GM12878 (cell line): ENCODE data around the gene AGGF1. TPM values are rescaled to one million over a fixed set of nuclear protein-coding genes. Genes with fewer than 3 reads are reported as not detected.

ENCODE experiments used
- ATAC-seq: fragments of 200-7000 bp; cut with Tn5 transposase; 3 replicates; pipeline ENCODE4 v1.9.1; 2020; ENCODE audit warnings: mild to moderate bottlenecking, moderate library complexity
- BruUV-seq: library from RNA; stranded (reverse); fragments of 400-500 nt; replicated peaks from 2 replicates; lab custom pipeline; 2021; lab: Mats Ljungman, UMichigan
- CTCF ChIA-PET: fragments of 300-600 bp; sonication (Branson Sonifier 250); formaldehyde crosslinking; extraction: SDS; loops from one replicate; lab custom pipeline; 2021; ENCODE audit warnings: inconsistent platforms; lab: Yijun Ruan, JAX
- POLR2A ChIA-PET: fragments of 350-600 bp; formaldehyde crosslinking; extraction: SDS; loops from one replicate; lab custom pipeline; 2021; ENCODE audit warnings: inconsistent platforms; lab: Charles Lee
- RAD21 ChIA-PET: fragments of 300-600 bp; sonication (Branson Sonifier 250); formaldehyde crosslinking; loops from one replicate; lab custom pipeline; 2023; ENCODE audit warnings: antibody characterized with exemption; ENCODE audit not compliant: unreplicated experiment; lab: Charles Lee
- SMC1A ChIA-PET: fragments of 300-600 bp; sonication (Branson Sonifier 250); formaldehyde crosslinking; loops from one replicate; lab custom pipeline; 2023; ENCODE audit not compliant: unreplicated experiment, uncharacterized antibody; lab: Charles Lee
- DNase-seq: peaks from one replicate; pipeline ENCODE4 v3.0.0-alpha.2; 2011; ENCODE audit warnings: low read depth, low spot score
- FAIRE-seq: peaks from 3 replicates; lab custom pipeline; 2011; peaks lifted over from hg19 to GRCh38; lab: Jason Lieb, UNC
- H2AFZ ChIP-seq: 2 replicates; pipeline ENCODE4 v1.6.0; 2011; ENCODE audit warnings: low read depth, low read length, control low read depth; ENCODE audit not compliant: control insufficient read depth
- H3K27ac ChIP-seq: 2 replicates; pipeline ENCODE4 v1.5.1; 2011; ENCODE audit warnings: control low read depth; ENCODE audit not compliant: control insufficient read depth, insufficient read depth
- H3K27me3 ChIP-seq, 2 experiments: replicated peaks in 1 of 2; 2 replicates each; pipeline versions ENCODE4 v1.6.0 to v1.6.1; 2011; ENCODE audit warnings: low read length in 1 of 2; ENCODE audit not compliant: control insufficient read depth in 2 of 2, insufficient read depth in 2 of 2
- H3K36me3 ChIP-seq, 2 experiments: 2 replicates each; pipeline ENCODE4 v1.5.1; 2011; ENCODE audit warnings: low read length in 1 of 2; ENCODE audit not compliant: control insufficient read depth in 2 of 2, insufficient read depth in 2 of 2
- H3K4me1 ChIP-seq: 2 replicates; pipeline ENCODE4 v1.6.1; 2011; ENCODE audit warnings: mild to moderate bottlenecking, low read length, moderate library complexity, mixed read lengths; ENCODE audit not compliant: control insufficient read depth, insufficient read depth
- H3K4me2 ChIP-seq: 2 replicates; pipeline ENCODE4 v1.6.0; 2011; ENCODE audit warnings: control low read depth; ENCODE audit not compliant: control insufficient read depth, insufficient read depth
- H3K4me3 ChIP-seq: fragments of 200-600 bp; sonication (generic); 2 replicates; pipeline ENCODE4 v1.5.1; 2016
- H3K79me2 ChIP-seq: 2 replicates; pipeline ENCODE4 v1.6.0; 2011; ENCODE audit warnings: low read length; ENCODE audit not compliant: control insufficient read depth, insufficient read depth
- H3K9ac ChIP-seq: 2 replicates; pipeline ENCODE4 v1.8.0; 2011; ENCODE audit warnings: low read length, control low read depth, mixed read lengths; ENCODE audit not compliant: control insufficient read depth, insufficient read depth
- H3K9me3 ChIP-seq: replicated peaks from 3 replicates; pipeline ENCODE4 v1.5.1; 2011; ENCODE audit warnings: mild to moderate bottlenecking, low read length; ENCODE audit not compliant: control insufficient read depth, insufficient read depth
- H4K20me1 ChIP-seq: 2 replicates; pipeline ENCODE4 v1.6.0; 2011; ENCODE audit not compliant: control insufficient read depth, insufficient read depth
- ASH2L ChIP-seq: fragments of 300-600, 200-600 bp; sonication (generic); IDR thresholded peaks from 2 replicates; pipeline ENCODE4 v1.6.1; 2017; ENCODE audit warnings: low read depth, mild to moderate bottlenecking, borderline replicate concordance
- BACH1 ChIP-seq: fragments of 450-650 bp; IDR thresholded peaks from 2 replicates; pipeline ENCODE4 v1.6.1; 2017; ENCODE audit warnings: mild to moderate bottlenecking, borderline replicate concordance
- CREM ChIP-seq: IDR thresholded peaks from 2 replicates; pipeline ENCODE4 v1.6.1; 2014; ENCODE audit warnings: antibody characterized with exemption, low read depth
- FOXK2 ChIP-seq: fragments of 450-650 bp; IDR thresholded peaks from 2 replicates; pipeline ENCODE4 v1.6.1; 2017; ENCODE audit warnings: mild to moderate bottlenecking, moderate library complexity
- GATAD2B ChIP-seq: fragments of 450-650 bp; conservative IDR thresholded peaks from 2 replicates; pipeline ENCODE4 v1.6.1; 2017; ENCODE audit warnings: low read depth, mild to moderate bottlenecking, moderate library complexity
- HCFC1 ChIP-seq: fragments of 150-350 bp; IDR thresholded peaks from 2 replicates; pipeline ENCODE4 v1.6.1; 2014; ENCODE audit warnings: low read length
- KLF5 ChIP-seq: fragments of 450-650 bp; IDR thresholded peaks from 2 replicates; pipeline ENCODE4 v1.6.1; 2014; ENCODE audit warnings: mild to moderate bottlenecking; ENCODE audit not compliant: partially characterized antibody
- NR2F1 ChIP-seq: fragments of 450-650 bp; conservative IDR thresholded peaks from 2 replicates; pipeline ENCODE4 v1.6.1; 2017; ENCODE audit warnings: mild to moderate bottlenecking
- RAD21 ChIP-seq: IDR thresholded peaks from 2 replicates; pipeline ENCODE4 v1.6.1; 2011; ENCODE audit warnings: mild to moderate bottlenecking, low read depth, low read length, moderate library complexity; ENCODE audit not compliant: insufficient read depth
- TCF12 ChIP-seq: IDR thresholded peaks from 2 replicates; pipeline ENCODE4 v1.6.1; 2011; ENCODE audit warnings: low read depth, mild to moderate bottlenecking, low read length
- TCF3 ChIP-seq: IDR thresholded peaks from 2 replicates; pipeline ENCODE4 v1.6.1; 2012; ENCODE audit warnings: low read depth, mild to moderate bottlenecking, low read length, borderline replicate concordance; ENCODE audit not compliant: insufficient read depth
- WRNIP1 ChIP-seq: IDR thresholded peaks from 2 replicates; pipeline ENCODE4 v1.6.1; 2011; ENCODE audit warnings: low read depth, low read length, improper control_type of control experiment, borderline replicate concordance
- whole genome bisulfite sequencing: methylation state at CpG from one replicate; pipeline ENCODE4 v1.1.6; 2016; ENCODE audit warnings: low lambda C conversion rate; ENCODE audit not compliant: insufficient replicate concordance, insufficient coverage; ENCODE audit errors: missing lambda C conversion rate; 5-methylcytosine and 5-hydroxymethylcytosine counted together
- in situ Hi-C: fragments of 300-500 bp; cut with MboI; formaldehyde crosslinking; loops from 9 replicates; pipeline ENCODE4 v1.14.3; 2018; ENCODE audit warnings: mixed read lengths
- intact Hi-C: fragments of 100-400 bp; cut with micrococcal nuclease; formaldehyde crosslinking; loops from one replicate; pipeline ENCODE4 v1.14.2; 2022; ENCODE audit not compliant: unreplicated experiment
- polyA plus RNA-seq, 11 experiments: library from polyadenylated mRNA; depleted of rRNA in 4 of 11; unstranded in 6 of 11; stranded (reverse) in 5 of 11; fragments of >200 nt; fragmentation: Nextera tagmentation in 4 of 11; fragmentation: Illumina TruSeq in 1 of 11; extraction: Ambion mirVana in 4 of 11; extraction: Trizol in 1 of 11; gene quantifications; 1 replicate in 1 of 11; 2 replicates in 10 of 11; pipeline versions ENCODE4 v1.2.1 to v1.2.3, GENCODE V29; 2011 to 2016; ENCODE audit warnings: inconsistent platforms in 2 of 11, missing spikeins in 2 of 11, low read depth in 1 of 11
- total RNA-seq, 4 experiments: library from RNA; depleted of rRNA in 3 of 4; stranded (reverse); fragments of >200 nt in 3 of 4; fragmentation: Illumina TruSeq in 1 of 4; extraction: Trizol in 1 of 4; gene quantifications; 2 replicates each; pipeline versions ENCODE4 v1.2.1 to v1.2.3, GENCODE V29; 2013 to 2021
- TF ChIP-seq, protein P1 (sequence below): IDR thresholded peaks from 2 replicates; pipeline ENCODE4 v1.6.1; 2012; ENCODE audit warnings: low read depth, low read length, improper control_type of control experiment
- TF ChIP-seq, protein P2 (sequence below): fragments of 450-650 bp; IDR thresholded peaks from 2 replicates; pipeline ENCODE4 v1.6.1; 2017; ENCODE audit warnings: low read depth, mild to moderate bottlenecking, moderate library complexity

The AGGF1 gene
- total and polyA plus RNA-seq, 10 of the 15 experiments (the other 5 are each of a cell fraction or from before 2014, with no cell fraction given), result 7.3 to 43.4 (median 20.2) TPM

DNA sequence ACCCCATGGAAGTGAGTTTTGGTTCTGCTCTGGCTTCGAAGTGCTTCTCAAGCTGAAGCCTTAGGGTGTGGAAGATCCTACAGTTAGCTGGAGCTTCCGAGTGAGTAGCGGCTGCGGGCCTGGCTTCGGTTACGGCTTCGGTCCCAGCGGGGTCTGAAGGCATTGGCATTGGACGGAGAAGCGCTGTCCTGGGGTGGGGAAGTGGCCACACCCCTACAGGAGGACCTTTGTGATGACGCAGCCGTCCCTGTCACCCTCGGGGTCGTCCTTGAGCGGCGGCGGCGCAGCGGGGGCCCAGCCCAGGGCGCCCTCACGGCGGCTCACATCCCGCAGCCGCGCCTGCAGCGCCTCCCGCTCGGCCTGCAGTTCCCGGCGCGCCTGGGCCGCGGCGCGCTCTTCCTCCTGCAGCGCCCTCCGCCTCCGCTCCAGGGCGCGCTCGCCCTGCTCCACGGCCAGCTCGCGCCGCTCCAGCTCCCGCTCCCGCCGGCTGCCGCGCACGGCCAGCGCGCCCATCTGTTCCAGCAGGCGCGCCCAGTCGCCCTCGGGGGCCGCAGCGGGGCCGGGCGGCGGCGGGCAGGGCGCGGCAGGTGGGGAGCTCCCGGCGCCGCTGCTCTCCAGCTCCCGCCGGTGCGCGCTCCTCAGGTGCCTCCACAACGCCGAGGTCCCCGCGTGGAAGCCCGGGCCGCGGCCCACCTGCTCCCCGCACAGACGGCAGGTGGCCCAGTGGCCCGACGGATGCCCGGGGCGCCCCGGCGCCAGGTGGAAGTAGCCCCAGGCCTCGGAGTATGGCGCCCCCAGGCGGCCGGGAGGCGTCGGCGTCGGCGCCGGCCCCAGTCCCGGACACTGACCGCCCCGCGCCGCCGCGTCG, 47.0 kb downstream of the AGGF1 start:
- no peaks in the 10 kb centered on the region for H3K27me3 ChIP-seq
- ChIA-PET RAD21 (interaction anchor here (1.1 to 2.2 kb wide), 3 partner anchors 10 to 208 kb away, joined by 3 to 19 read pairs (median 9); partner anchors contain the start of gene ZBED3), POLR2A (no interaction called here), CTCF (interaction anchor here (0.5 to 1.8 kb wide), 13 partner anchors 8 to 439 kb away, joined by 3 to 8 read pairs (median 5); partner anchors contain the start of gene ZBED3), SMC1A (interaction anchor here (1.4 to 1.8 kb wide), 4 partner anchors 9 to 477 kb away, joined by 3 to 7 read pairs (median 4); no protein-coding TSS in a partner anchor)
- peaks cover 0 to 2% of the 10 kb centered on the region in 2 experiments; a peak in 2 of 4 replicates for H3K36me3 ChIP-seq
- DNase-seq (no peak), FAIRE-seq (no peak), ATAC-seq (peak; percentile 94)
- H3K79me2 ChIP-seq, result no peaks in the 10 kb centered on the region
- no peak overlapping the region for H3K9ac ChIP-seq
- H2AFZ ChIP-seq, result peak overlapping the region; percentile 56
- H3K4me1 ChIP-seq, result 0 out of 2 replicates have a peak, but pooled peaks cover 3% of the 10 kb centered on the region
- H4K20me1 ChIP-seq, result no peaks in the 10 kb centered on the region
- H3K27ac ChIP-seq, result no peak overlapping the region
- H3K4me3 ChIP-seq, result peak overlapping the region; percentile 5; the same call in 1 of the 2 replicates
- H3K9me3 ChIP-seq, result no peaks in the 10 kb centered on the region
- H3K4me2 ChIP-seq, result peak overlapping the region; percentile 79
- BruUV-seq, result no TSS peak
- in situ Hi-C loops, result loop anchor here (5.0 kb wide), 1 partner anchor 205 kb away; no protein-coding TSS in a partner anchor
- intact Hi-C loops, result loop anchor here (2.0 kb wide), 1 partner anchor 208 kb away; no protein-coding TSS in a partner anchor
- whole genome bisulfite sequencing, result 52% methylated on average over 56 of the region's 105 CpGs
- TF ChIP-seq FOXK2 (no peak), NR2F1 (no peak), WRNIP1 (no peak), GATAD2B (peak; percentile 74), CREM (peak; percentile 12; the same call in 1 of the 2 replicates), RAD21 (peak; percentile 60), KLF5 (no peak), HCFC1 (no peak), TCF12 (peak; percentile 73; the same call in 1 of the 2 replicates), BACH1 (no peak), TCF3 (peak; percentile 80; the same call in 1 of the 2 replicates), ASH2L (no peak)
- TF ChIP-seq, protein P1, sequence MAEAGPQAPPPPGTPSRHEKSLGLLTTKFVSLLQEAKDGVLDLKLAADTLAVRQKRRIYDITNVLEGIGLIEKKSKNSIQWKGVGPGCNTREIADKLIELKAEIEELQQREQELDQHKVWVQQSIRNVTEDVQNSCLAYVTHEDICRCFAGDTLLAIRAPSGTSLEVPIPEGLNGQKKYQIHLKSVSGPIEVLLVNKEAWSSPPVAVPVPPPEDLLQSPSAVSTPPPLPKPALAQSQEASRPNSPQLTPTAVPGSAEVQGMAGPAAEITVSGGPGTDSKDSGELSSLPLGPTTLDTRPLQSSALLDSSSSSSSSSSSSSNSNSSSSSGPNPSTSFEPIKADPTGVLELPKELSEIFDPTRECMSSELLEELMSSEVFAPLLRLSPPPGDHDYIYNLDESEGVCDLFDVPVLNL, result no peak
- TF ChIP-seq, protein P2, sequence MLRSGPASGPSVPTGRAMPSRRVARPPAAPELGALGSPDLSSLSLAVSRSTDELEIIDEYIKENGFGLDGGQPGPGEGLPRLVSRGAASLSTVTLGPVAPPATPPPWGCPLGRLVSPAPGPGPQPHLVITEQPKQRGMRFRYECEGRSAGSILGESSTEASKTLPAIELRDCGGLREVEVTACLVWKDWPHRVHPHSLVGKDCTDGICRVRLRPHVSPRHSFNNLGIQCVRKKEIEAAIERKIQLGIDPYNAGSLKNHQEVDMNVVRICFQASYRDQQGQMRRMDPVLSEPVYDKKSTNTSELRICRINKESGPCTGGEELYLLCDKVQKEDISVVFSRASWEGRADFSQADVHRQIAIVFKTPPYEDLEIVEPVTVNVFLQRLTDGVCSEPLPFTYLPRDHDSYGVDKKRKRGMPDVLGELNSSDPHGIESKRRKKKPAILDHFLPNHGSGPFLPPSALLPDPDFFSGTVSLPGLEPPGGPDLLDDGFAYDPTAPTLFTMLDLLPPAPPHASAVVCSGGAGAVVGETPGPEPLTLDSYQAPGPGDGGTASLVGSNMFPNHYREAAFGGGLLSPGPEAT, result no peak
